Measurements from ENCODE around the gene SAFB2.

- TF ChIP-seq POLR2A (IDR thresholded peaks at IDR 0.05; ENCODE audit: low read depth, low read length): no peak
- no peak for TF ChIP-seq POLR2AphosphoS5 (IDR thresholded peaks at IDR 0.05; ENCODE audit: low read depth, low read length)
- TF ChIP-seq SPI1 (IDR thresholded peaks at IDR 0.05; ENCODE audit: low read depth, low read length): no peak
Observed at GRCh38 chr19:5635427-5635826, 12.9 kb upstream of the SAFB2 start.
